Panc1 (cell line): ENCODE results near the gene DAB1.

ENCODE experiments used
- TCF7L2 ChIP-seq: IDR thresholded peaks from 2 replicates; pipeline ENCODE4 v1.6.1; 2011; ENCODE audit warnings: mild to moderate bottlenecking, low read depth, low read length, inconsistent platforms
- TF ChIP-seq, protein P1 (sequence below), 2 experiments: IDR thresholded peaks; 2 replicates each; pipeline ENCODE4 v1.6.1; 2011 to 2012; ENCODE audit warnings: low read depth in 2 of 2, control low read depth in 1 of 2, low read length in 1 of 2, mild to moderate bottlenecking in 1 of 2, moderate library complexity in 1 of 2; ENCODE audit not compliant: insufficient read depth in 1 of 2
- TF ChIP-seq, protein P2 (sequence below): fragments of 450-650 bp; IDR thresholded peaks from 2 replicates; pipeline ENCODE4 v1.5.1; 2017; ENCODE audit warnings: mild to moderate bottlenecking

DNA sequence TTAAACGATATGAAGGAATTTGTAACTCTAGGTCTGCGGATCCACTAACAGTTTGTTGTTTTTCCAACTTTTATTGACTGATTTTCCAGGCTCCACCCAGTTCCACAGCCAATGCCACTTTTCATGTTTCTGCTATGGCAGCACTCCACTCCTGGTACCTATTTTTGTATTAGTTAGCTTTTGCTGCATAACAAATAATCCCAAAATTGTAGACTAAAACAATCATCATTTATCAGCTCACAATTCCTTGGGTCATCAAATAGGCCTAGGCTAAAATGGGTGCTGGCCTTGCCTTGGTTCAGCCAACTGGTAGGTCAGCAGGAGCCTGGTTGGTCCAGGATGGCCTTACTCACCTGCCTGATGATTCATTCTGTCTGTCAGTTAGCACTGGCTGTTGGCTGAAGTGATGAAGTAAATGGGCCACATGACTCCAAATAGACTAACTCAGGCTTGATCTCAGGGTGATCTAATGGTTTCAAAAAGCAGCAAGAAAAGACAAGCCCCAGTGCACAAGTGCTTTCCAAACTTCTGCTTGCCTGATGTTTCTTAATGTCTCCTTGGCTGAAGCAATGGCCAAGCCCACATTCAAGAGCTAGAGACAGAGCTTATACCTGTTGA is 454.9 kb downstream of the DAB1 start:
- TF ChIP-seq, protein P1, sequence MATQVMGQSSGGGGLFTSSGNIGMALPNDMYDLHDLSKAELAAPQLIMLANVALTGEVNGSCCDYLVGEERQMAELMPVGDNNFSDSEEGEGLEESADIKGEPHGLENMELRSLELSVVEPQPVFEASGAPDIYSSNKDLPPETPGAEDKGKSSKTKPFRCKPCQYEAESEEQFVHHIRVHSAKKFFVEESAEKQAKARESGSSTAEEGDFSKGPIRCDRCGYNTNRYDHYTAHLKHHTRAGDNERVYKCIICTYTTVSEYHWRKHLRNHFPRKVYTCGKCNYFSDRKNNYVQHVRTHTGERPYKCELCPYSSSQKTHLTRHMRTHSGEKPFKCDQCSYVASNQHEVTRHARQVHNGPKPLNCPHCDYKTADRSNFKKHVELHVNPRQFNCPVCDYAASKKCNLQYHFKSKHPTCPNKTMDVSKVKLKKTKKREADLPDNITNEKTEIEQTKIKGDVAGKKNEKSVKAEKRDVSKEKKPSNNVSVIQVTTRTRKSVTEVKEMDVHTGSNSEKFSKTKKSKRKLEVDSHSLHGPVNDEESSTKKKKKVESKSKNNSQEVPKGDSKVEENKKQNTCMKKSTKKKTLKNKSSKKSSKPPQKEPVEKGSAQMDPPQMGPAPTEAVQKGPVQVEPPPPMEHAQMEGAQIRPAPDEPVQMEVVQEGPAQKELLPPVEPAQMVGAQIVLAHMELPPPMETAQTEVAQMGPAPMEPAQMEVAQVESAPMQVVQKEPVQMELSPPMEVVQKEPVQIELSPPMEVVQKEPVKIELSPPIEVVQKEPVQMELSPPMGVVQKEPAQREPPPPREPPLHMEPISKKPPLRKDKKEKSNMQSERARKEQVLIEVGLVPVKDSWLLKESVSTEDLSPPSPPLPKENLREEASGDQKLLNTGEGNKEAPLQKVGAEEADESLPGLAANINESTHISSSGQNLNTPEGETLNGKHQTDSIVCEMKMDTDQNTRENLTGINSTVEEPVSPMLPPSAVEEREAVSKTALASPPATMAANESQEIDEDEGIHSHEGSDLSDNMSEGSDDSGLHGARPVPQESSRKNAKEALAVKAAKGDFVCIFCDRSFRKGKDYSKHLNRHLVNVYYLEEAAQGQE (IDR thresholded peaks at IDR 0.05; ENCODE audit: insufficient read depth in 1 of 2, low read depth in 2 of 2, low read length in 1 of 2), result no peak
- TF ChIP-seq, protein P2, sequence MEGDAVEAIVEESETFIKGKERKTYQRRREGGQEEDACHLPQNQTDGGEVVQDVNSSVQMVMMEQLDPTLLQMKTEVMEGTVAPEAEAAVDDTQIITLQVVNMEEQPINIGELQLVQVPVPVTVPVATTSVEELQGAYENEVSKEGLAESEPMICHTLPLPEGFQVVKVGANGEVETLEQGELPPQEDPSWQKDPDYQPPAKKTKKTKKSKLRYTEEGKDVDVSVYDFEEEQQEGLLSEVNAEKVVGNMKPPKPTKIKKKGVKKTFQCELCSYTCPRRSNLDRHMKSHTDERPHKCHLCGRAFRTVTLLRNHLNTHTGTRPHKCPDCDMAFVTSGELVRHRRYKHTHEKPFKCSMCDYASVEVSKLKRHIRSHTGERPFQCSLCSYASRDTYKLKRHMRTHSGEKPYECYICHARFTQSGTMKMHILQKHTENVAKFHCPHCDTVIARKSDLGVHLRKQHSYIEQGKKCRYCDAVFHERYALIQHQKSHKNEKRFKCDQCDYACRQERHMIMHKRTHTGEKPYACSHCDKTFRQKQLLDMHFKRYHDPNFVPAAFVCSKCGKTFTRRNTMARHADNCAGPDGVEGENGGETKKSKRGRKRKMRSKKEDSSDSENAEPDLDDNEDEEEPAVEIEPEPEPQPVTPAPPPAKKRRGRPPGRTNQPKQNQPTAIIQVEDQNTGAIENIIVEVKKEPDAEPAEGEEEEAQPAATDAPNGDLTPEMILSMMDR, result no peak
- TF ChIP-seq TCF7L2, result no peak
